Dermis microvascular lymphatic vessel endothelial cell (primary cell): ENCODE measurements around the gene KRTAP2-4. TPM values are rescaled to one million over a fixed set of nuclear protein-coding genes. Genes with fewer than 3 reads are reported as not detected.
"Not testable (repeated sequence)": the region's sequence is repeated elsewhere in the genome, so short reads cannot be mapped to it uniquely, and the experiment has no call there.

ENCODE experiments used
- DNase-seq, 2 donors: peaks; one replicate each; pipeline versions ENCODE4 v3.0.0 to v3.0.0-alpha.2; 2010; ENCODE audit warnings: low read depth in 2 of 2
- total RNA-seq: library from RNA; depleted of rRNA; stranded (reverse); fragments of >200 nt; gene quantifications from 2 replicates; pipeline ENCODE4 v1.2.1, GENCODE V29; 2014

The KRTAP2-4 gene
- total RNA-seq, 1 donor from 2014 or later = not detected

- DNase-seq = no peak
These were observed 27.8 kb downstream of the KRTAP2-4 start for GRCh38 chr17:41037853-41038350.

DNA sequence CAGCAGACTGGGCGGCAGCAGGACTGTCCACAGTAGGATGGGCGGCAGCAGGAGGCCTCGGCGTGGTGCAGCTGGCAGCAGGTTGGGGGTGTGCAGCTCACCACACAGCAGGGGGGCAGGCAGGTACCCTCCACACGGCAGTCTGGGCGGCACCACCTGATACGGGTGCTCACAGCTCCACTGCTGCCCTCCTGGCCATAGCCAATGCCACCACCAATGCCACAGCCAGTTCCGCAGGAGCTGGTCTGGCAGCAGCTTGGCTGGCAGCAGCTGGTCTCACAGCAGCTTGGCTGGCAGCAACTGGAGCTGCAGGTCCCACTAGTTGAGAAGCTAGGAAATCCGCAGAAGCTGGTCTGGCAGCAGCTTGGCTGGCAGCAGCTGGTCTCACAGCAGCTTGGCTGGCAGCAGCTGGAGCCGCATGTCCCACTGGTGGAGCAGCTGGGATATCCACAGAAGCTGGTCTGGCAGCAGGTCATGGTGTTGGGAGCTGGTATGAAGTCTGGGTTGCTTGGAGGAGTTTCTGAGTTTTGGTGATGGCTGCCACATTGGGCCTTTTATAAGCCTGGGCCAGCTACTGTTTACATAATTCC, 31.2 kb downstream of the KRTAP2-4 start, which contains the start of gene KRTAP1-3:
KRTAP1-3 (minus strand) TSS at position 529 of the 590 bp plus-strand sequence; CDS start at position 476, 53 bp downstream.
- not testable (repeated sequence) for DNase-seq

DNA sequence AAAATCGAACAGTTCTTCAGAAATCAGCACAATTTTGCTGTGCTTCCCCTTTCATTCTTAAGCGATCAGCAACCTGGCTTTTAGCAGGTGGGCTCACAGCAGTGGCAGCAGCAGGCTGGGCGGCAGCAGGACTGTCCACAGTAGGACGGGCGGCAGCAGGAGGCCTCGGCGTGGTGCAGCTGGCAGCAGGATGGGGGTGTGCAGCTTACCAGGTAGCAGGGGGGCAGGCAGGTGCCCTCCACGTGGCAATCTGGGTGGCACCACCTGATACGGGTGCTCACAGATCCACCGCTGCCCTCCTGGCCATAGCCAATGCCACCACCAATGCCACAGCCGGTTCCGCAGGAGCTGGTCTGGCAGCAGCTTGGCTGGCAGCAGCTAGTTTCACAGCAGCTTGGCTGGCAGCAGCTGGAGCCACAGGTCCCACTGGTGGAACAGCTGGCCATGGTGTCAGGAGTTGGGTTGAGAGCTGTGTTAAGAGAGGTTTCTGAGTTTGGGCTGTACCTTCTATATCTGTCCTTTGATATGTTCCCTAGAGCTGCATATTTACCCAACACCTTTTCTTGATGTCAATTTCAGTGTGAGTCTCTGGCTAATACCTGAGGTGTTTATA, 35.9 kb downstream of the KRTAP2-4 start, which contains the start of gene KRTAP1-4:
KRTAP1-4 (minus strand) TSS at position 563 of the 613 bp plus-strand sequence; CDS start at position 446, 117 bp downstream.
- no peak for DNase-seq

GRCh38 chr17:41026715-41027471, 38.8 kb downstream of the KRTAP2-4 start, which contains the start of gene KRTAP1-5:
Gene KRTAP1-5 (minus strand): TSS chr17:41027208. CDS start chr17:41027155, 53 bp downstream.
- no peak for DNase-seq

DNA sequence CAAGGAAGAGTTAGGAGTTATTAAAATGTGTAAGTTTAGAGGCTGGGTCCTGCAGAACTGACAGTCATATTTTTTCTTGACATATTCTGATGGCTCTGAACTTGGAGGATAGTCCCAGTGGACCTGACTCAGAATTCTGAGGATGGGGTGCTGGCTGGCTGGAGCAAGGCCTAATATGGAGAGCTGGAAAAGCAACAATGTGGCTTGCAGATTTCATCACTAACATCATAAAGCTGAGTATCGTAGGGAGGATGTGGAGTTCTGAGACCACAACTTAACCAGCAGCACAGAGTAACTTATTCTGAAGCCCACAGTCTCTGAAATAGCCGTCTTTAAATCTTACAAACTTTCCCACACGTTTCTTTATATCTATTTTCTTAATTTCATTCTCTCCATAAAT, 41.0 kb downstream of the KRTAP2-4 start:
- no peak for DNase-seq

- DNase-seq = no peak
These were observed 45.3 kb downstream of the KRTAP2-4 start for GRCh38 chr17:41020336-41020735.

- DNase-seq = no peak
These were observed 46.3 kb downstream of the KRTAP2-4 start for GRCh38 chr17:41019415-41019814.

DNA sequence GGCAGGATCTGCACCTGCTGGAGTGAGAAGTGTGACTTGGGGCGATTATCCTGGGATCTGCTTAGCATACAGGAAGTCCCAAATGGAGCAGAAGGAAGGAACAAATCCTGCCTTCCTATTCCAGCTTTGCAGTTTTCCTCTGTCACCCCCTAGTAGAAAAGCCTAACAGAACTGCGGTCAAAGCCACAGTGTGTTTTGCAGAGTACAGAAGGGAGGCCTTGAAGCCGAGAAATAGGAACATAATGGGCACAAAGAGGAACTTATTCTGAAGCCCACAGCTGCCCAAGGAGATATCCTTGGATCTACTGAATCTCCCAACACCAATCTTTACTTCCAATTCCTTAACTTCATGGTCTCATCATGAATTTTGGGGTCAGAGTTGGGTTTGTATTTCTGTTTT, 47.1 kb downstream of the KRTAP2-4 start:
- no peak for DNase-seq

- DNase-seq = no peak
These were observed 49.0 kb downstream of the KRTAP2-4 start for GRCh38 chr17:41016578-41017215.

- no peak for DNase-seq
These were observed 50.2 kb downstream of the KRTAP2-4 start for GRCh38 chr17:41015454-41015853.

Other genes starting within 250 kb of the KRTAP2-4 start
- 1.9 and 2.3 TPM in 2 replicates for gene KRT10, start 243.3 kb downstream of the KRTAP2-4 start, total RNA-seq
- gene KRT12, start 198.7 kb downstream of the KRTAP2-4 start, total RNA-seq = not detected in 2 replicates
- gene KRT20, start 180.6 kb downstream of the KRTAP2-4 start, total RNA-seq = not detected in 2 replicates
- 2.1 TPM in 1 of 2 replicates, not detected in the other for gene KRT23, start 128.2 kb downstream of the KRTAP2-4 start, total RNA-seq
- gene KRT39, start 98.9 kb downstream of the KRTAP2-4 start, total RNA-seq = not detected in 2 replicates
- gene KRT40, start 81.6 kb downstream of the KRTAP2-4 start, total RNA-seq = not detected in 2 replicates
- gene KRTAP3-3, start 71.7 kb downstream of the KRTAP2-4 start, total RNA-seq = not detected in 2 replicates
- gene KRTAP3-2, start 66.0 kb downstream of the KRTAP2-4 start, total RNA-seq = not detected in 2 replicates
- gene KRTAP3-1, start 56.8 kb downstream of the KRTAP2-4 start, total RNA-seq = not detected in 2 replicates
- not detected in 2 replicates for gene KRTAP1-5, start 38.7 kb downstream of the KRTAP2-4 start, total RNA-seq
- gene KRTAP1-4, start 35.7 kb downstream of the KRTAP2-4 start, total RNA-seq = not detected in 2 replicates
- not detected in 2 replicates for gene KRTAP1-3, start 31.0 kb downstream of the KRTAP2-4 start, total RNA-seq
- gene KRTAP1-1, start 24.4 kb downstream of the KRTAP2-4 start, total RNA-seq = not detected in 2 replicates
- gene KRTAP2-1, start 18.6 kb downstream of the KRTAP2-4 start, total RNA-seq = not detected in 2 replicates
- gene KRTAP2-2, start 10.6 kb downstream of the KRTAP2-4 start, total RNA-seq = not detected in 2 replicates
- not detected in 2 replicates for gene KRTAP2-3, start 5.8 kb downstream of the KRTAP2-4 start, total RNA-seq
- not detected in 2 replicates for gene KRTAP4-7, start 18.3 kb upstream of the KRTAP2-4 start, total RNA-seq
- gene KRTAP4-8, start 32.3 kb upstream of the KRTAP2-4 start, total RNA-seq = not detected in 2 replicates
- gene KRTAP4-16, start 36.3 kb upstream of the KRTAP2-4 start, total RNA-seq = not detected in 2 replicates
- not detected in 2 replicates for gene KRTAP4-9, start 39.5 kb upstream of the KRTAP2-4 start, total RNA-seq
- not detected in 2 replicates for gene KRTAP4-11, start 52.5 kb upstream of the KRTAP2-4 start, total RNA-seq
- not detected in 2 replicates for gene KRTAP4-12, start 58.3 kb upstream of the KRTAP2-4 start, total RNA-seq
- gene KRTAP4-6, start 74.7 kb upstream of the KRTAP2-4 start, total RNA-seq = not detected in 2 replicates
- gene KRTAP4-5, start 83.9 kb upstream of the KRTAP2-4 start, total RNA-seq = not detected in 2 replicates
- not detected in 2 replicates for gene KRTAP4-4, start 94.9 kb upstream of the KRTAP2-4 start, total RNA-seq
- gene KRTAP4-3, start 102.3 kb upstream of the KRTAP2-4 start, total RNA-seq = not detected in 2 replicates
- not detected in 2 replicates for gene KRTAP4-2, start 112.3 kb upstream of the KRTAP2-4 start, total RNA-seq
- not detected in 2 replicates for gene KRTAP4-1, start 119.0 kb upstream of the KRTAP2-4 start, total RNA-seq
- gene KRTAP9-1, start 124.0 kb upstream of the KRTAP2-4 start, total RNA-seq = not detected in 2 replicates
- not detected in 2 replicates for gene KRTAP9-2, start 160.8 kb upstream of the KRTAP2-4 start, total RNA-seq
- not detected in 2 replicates for gene KRTAP9-3, start 166.6 kb upstream of the KRTAP2-4 start, total RNA-seq
- gene KRTAP9-8, start 172.1 kb upstream of the KRTAP2-4 start, total RNA-seq = not detected in 2 replicates
- gene KRTAP9-4, start 183.8 kb upstream of the KRTAP2-4 start, total RNA-seq = not detected in 2 replicates
- gene KRTAP9-9, start 189.5 kb upstream of the KRTAP2-4 start, total RNA-seq = not detected in 2 replicates
- not detected in 2 replicates for gene KRTAP9-6, start 199.5 kb upstream of the KRTAP2-4 start, total RNA-seq
- not detected in 2 replicates for gene KRTAP9-7, start 209.8 kb upstream of the KRTAP2-4 start, total RNA-seq
- not detected in 2 replicates for gene KRTAP29-1, start 237.0 kb upstream of the KRTAP2-4 start, total RNA-seq
- not detected in 2 replicates for gene KRTAP16-1, start 243.4 kb upstream of the KRTAP2-4 start, total RNA-seq
- not detected in 2 replicates for gene KRTAP17-1, start 249.8 kb upstream of the KRTAP2-4 start, total RNA-seq